Mesenchymal stem cell (in vitro differentiated cells and primary cell): ENCODE measurements around the gene ASTN2.

Experiments used
- DNase-seq: peaks from one replicate; pipeline ENCODE4 v3.0.0-alpha.2; 2013
- H2AFZ ChIP-seq: one replicate; pipeline ENCODE4 v1.6.1; 2013; ENCODE audit warnings: low read depth, mild to moderate bottlenecking, control low read depth, inconsistent platforms, low read length, moderate library complexity
- H2AK5ac ChIP-seq: 2 replicates; pipeline ENCODE4 v1.6.1; 2013; ENCODE audit warnings: low read length, moderate library complexity, mild to moderate bottlenecking, inconsistent platforms; ENCODE audit not compliant: severe bottlenecking
- H2BK120ac ChIP-seq: one replicate; pipeline ENCODE4 v1.6.1; 2013; ENCODE audit warnings: low read depth, mild to moderate bottlenecking, inconsistent platforms, low read length, moderate library complexity
- H2BK12ac ChIP-seq, 2 experiments: one replicate each; pipeline ENCODE4 v1.6.1; 2013; ENCODE audit warnings: inconsistent platforms in 2 of 2, low read length in 2 of 2, mild to moderate bottlenecking in 2 of 2, moderate library complexity in 2 of 2, control low read depth in 1 of 2
- H2BK15ac ChIP-seq: one replicate; pipeline ENCODE4 v1.6.1; 2013; ENCODE audit warnings: mild to moderate bottlenecking, low read depth, inconsistent platforms; ENCODE audit not compliant: poor library complexity, severe bottlenecking
- H2BK5ac ChIP-seq: 2 replicates; pipeline ENCODE4 v1.6.1; 2013; ENCODE audit warnings: low read depth, mild to moderate bottlenecking, low read length, control low read depth, inconsistent platforms; ENCODE audit not compliant: poor library complexity, severe bottlenecking
- H3K14ac ChIP-seq, 2 experiments: one replicate each; pipeline ENCODE4 v1.6.1; 2013; ENCODE audit warnings: inconsistent platforms in 2 of 2, low read length in 2 of 2, control low read depth in 1 of 2, mild to moderate bottlenecking in 1 of 2, moderate library complexity in 1 of 2
- H3K18ac ChIP-seq, 2 experiments: one replicate each; pipeline ENCODE4 v1.6.1; 2013; ENCODE audit warnings: inconsistent platforms in 2 of 2, low read length in 2 of 2, control low read depth in 1 of 2, low read depth in 1 of 2, mild to moderate bottlenecking in 1 of 2
- H3K23ac ChIP-seq, 2 experiments: one replicate each; pipeline ENCODE4 v1.6.1; 2013; ENCODE audit warnings: inconsistent platforms in 2 of 2, low read length in 2 of 2, mild to moderate bottlenecking in 2 of 2, moderate library complexity in 2 of 2, control low read depth in 1 of 2
- H3K27ac ChIP-seq: 2 replicates; pipeline ENCODE4 v1.5.1; 2013; ENCODE audit warnings: mild to moderate bottlenecking, moderate library complexity, low read length, control low read depth, inconsistent platforms; ENCODE audit not compliant: poor library complexity, severe bottlenecking
- H3K27me3 ChIP-seq, 2 experiments: 2 replicates each; pipeline versions ENCODE4 v1.6.1 to v1.7.0; 2013; ENCODE audit warnings: low read length in 2 of 2, mild to moderate bottlenecking in 2 of 2, moderate library complexity in 2 of 2, control low read depth in 1 of 2, inconsistent platforms in 1 of 2; ENCODE audit not compliant: control insufficient read depth in 1 of 2, insufficient read depth in 1 of 2
- H3K36me3 ChIP-seq, 2 experiments: 2 replicates each; pipeline versions ENCODE4 v1.6.1 to v1.7.0; 2013; ENCODE audit warnings: low read length in 2 of 2, control low read depth in 1 of 2, inconsistent platforms in 1 of 2, low read depth in 1 of 2, mild to moderate bottlenecking in 1 of 2; ENCODE audit not compliant: insufficient read depth in 2 of 2, control insufficient read depth in 1 of 2
- H3K4ac ChIP-seq, 2 experiments: one replicate each; pipeline ENCODE4 v1.6.1; 2013; ENCODE audit warnings: inconsistent platforms in 2 of 2, low read length in 2 of 2, mild to moderate bottlenecking in 2 of 2, moderate library complexity in 2 of 2, control low read depth in 1 of 2, low read depth in 1 of 2
- H3K4me1 ChIP-seq: 2 replicates; pipeline ENCODE4 v1.6.1; 2013; ENCODE audit warnings: low read depth, low read length, control low read depth; ENCODE audit not compliant: control insufficient read depth, insufficient read depth
- H3K4me2 ChIP-seq: 2 replicates; pipeline ENCODE4 v1.6.1; 2013; ENCODE audit warnings: low read length, mild to moderate bottlenecking, inconsistent platforms; ENCODE audit not compliant: poor library complexity, severe bottlenecking
- H3K4me3 ChIP-seq, 2 experiments: 2 replicates each; pipeline versions ENCODE4 v1.5.1 to v1.7.0; 2013; ENCODE audit warnings: low read length in 2 of 2, mild to moderate bottlenecking in 2 of 2, control low read depth in 1 of 2, low read depth in 1 of 2; ENCODE audit not compliant: insufficient read depth in 1 of 2
- H3K79me1 ChIP-seq: replicated peaks from 2 replicates; pipeline ENCODE4 v1.6.1; 2013; ENCODE audit warnings: mild to moderate bottlenecking, control low read depth, low read length, inconsistent platforms; ENCODE audit not compliant: poor library complexity, severe bottlenecking
- H3K9ac ChIP-seq: 2 replicates; pipeline ENCODE4 v1.7.0; 2013; ENCODE audit warnings: mild to moderate bottlenecking, low read length, moderate library complexity
- H3K9me3 ChIP-seq: 2 replicates; pipeline ENCODE4 v1.7.0; 2013; ENCODE audit warnings: mild to moderate bottlenecking, low read length; ENCODE audit not compliant: control insufficient read depth
- H4K8ac ChIP-seq: one replicate; pipeline ENCODE4 v1.6.1; 2013; ENCODE audit warnings: inconsistent platforms, mild to moderate bottlenecking, low read length, moderate library complexity
- H4K91ac ChIP-seq: one replicate; pipeline ENCODE4 v1.6.1; 2013; ENCODE audit warnings: mild to moderate bottlenecking, low read length, inconsistent platforms
- WGBS: methylation state at CpG from one replicate; pipeline ENCODE4 v1.1.7; 2013; ENCODE audit warnings: mixed read lengths; 5-methylcytosine and 5-hydroxymethylcytosine counted together

ASTN2 gene

GRCh38 chr9:116471944-116472506 lies 942.8 kb downstream of the ASTN2 start:
- Histone ChIP-seq H3K9me3 (no peaks in the 10 kb centered on the region), H3K79me1 (no peaks in the 10 kb centered on the region), H2BK12ac (peak overlapping the region in 1 of 2 experiments; percentile 15), H2BK5ac (no peak overlapping the region), H4K91ac (no peak overlapping the region), H2AFZ (no peak overlapping the region), H3K4me2 (no peak overlapping the region), H3K18ac (peak overlapping the region in 1 of 2 experiments; percentile 25), H3K4me1 (peaks cover 2% of the 10 kb centered on the region), H3K4ac (no peak overlapping the region), H2BK120ac (no peak overlapping the region), H3K9ac (no peak overlapping the region), H2AK5ac (peak overlapping the region; percentile 78), H4K8ac (no peak overlapping the region), H3K27me3 (no peaks in the 10 kb centered on the region), H2BK15ac (no peak overlapping the region), H3K4me3 (no peak overlapping the region), H3K36me3 (peaks cover 3 to 6% of the 10 kb centered on the region in 2 experiments), H3K27ac (peak overlapping the region; percentile 46), H3K23ac (no peak overlapping the region), H3K14ac (no peak overlapping the region)
- 71% methylated on average over 7 of the region's 7 CpGs for WGBS
- no peak for DNase-seq

DNA sequence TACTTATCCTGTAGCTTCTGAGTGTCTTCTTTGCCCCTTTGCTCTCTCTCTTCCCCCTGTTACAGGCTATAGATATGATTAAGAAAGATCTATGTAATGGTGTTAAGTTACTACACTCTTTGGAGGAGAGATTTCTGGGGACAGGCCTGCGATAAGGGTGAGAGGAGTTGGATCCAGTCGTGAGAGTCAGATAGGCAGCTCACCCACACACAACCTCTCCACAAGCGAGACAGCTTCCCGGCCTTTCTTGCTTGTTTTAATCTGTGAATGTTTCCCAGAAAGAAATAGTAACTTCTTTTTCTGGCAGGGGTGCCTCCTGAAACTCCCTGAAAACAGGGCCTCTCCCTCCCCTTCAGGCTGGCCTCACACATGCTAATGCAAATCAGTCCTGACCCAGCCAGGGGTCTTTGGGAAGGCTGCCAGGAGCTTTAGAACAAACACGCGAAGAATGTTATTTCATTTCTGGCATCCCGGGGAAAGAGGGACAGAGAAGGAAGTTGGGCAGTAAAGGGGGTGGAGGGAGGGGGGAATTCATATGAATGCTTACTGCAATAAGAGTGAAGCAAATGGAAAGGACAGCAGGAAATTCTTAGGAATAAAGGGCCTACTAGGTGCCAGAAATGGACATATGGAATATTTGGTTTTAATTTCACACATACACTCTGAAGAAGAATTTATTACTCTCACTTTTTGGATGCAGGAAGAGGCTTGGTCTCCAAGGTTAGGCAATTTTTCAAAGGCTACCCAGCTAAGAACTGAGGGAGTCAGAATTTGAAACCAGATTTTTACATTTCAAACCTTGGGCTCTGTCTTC lies 943.6 kb downstream of the ASTN2 start:
- no peak overlapping the region for H2AK5ac ChIP-seq
- H3K36me3 ChIP-seq: peaks cover 0 to 10% of the 10 kb centered on the region in 2 experiments
- H3K4me1 ChIP-seq: peaks cover 2% of the 10 kb centered on the region
- H3K23ac ChIP-seq: no peak overlapping the region
- no peak overlapping the region for H2AFZ ChIP-seq
- no peak overlapping the region for H3K4ac ChIP-seq
- H3K27me3 ChIP-seq: no peaks in the 10 kb centered on the region
- H2BK120ac ChIP-seq: no peak overlapping the region
- peak; percentile 47 for DNase-seq
- peak overlapping the region in 1 of 2 experiments; percentile 67 for H2BK12ac ChIP-seq
- peak overlapping the region; percentile 42 for H3K9ac ChIP-seq
- peak overlapping the region in 1 of 2 experiments; percentile 23 for H3K18ac ChIP-seq
- H3K9me3 ChIP-seq: no peaks in the 10 kb centered on the region
- H3K79me1 ChIP-seq: no peaks in the 10 kb centered on the region
- H2BK15ac ChIP-seq: no peak overlapping the region
- 5% methylated on average over 5 of the region's 7 CpGs for WGBS
- no peak overlapping the region for H3K14ac ChIP-seq
- H3K4me2 ChIP-seq: no peak overlapping the region
- peak overlapping the region in 1 of 2 experiments; percentile 9 for H3K4me3 ChIP-seq
- H4K8ac ChIP-seq: no peak overlapping the region
- H2BK5ac ChIP-seq: peak overlapping the region; percentile 33
- H3K27ac ChIP-seq: peak overlapping the region; percentile 93
- no peak overlapping the region for H4K91ac ChIP-seq

- Histone ChIP-seq H3K9ac (no peak overlapping the region), H3K36me3 (peaks cover 0 to 10% of the 10 kb centered on the region in 2 experiments), H3K14ac (no peak overlapping the region), H3K23ac (no peak overlapping the region), H3K79me1 (no peaks in the 10 kb centered on the region), H4K91ac (no peak overlapping the region), H2AFZ (no peak overlapping the region), H3K4me1 (peaks cover 2% of the 10 kb centered on the region), H3K9me3 (no peaks in the 10 kb centered on the region), H3K27ac (no peak overlapping the region), H2AK5ac (peak overlapping the region; percentile 94), H3K4me3 (no peak overlapping the region), H2BK12ac (no peak overlapping the region), H3K27me3 (no peaks in the 10 kb centered on the region), H2BK15ac (no peak overlapping the region), H3K4ac (no peak overlapping the region), H3K18ac (no peak overlapping the region), H3K4me2 (no peak overlapping the region), H2BK5ac (no peak overlapping the region), H4K8ac (no peak overlapping the region), H2BK120ac (no peak overlapping the region)
- no peak for DNase-seq
- WGBS: 90% methylated on average over 5 of the region's 8 CpGs
These were observed 945.9 kb downstream of the ASTN2 start for GRCh38 chr9:116468793-116469527.

DNA sequence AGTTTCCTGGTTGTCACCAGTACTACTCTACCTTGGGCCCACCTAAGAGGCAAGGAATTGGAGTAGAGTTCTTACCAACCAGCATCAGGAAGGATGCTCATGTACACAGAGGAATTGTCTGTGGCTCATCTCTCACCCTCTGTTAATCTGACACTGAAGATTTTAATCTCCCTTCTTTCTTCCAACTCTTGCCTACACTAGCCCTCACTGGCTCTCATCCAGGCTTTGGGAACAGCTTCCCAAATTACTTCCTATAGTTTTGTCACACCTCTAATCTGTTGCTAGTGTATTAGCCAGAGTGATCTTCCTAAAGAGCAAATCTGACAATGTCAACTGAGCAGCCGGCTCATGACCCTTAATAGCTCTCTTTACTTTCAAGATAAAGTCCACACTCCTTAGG lies 946.5 kb downstream of the ASTN2 start:
- H3K27ac ChIP-seq: no peak overlapping the region
- no peaks in the 10 kb centered on the region for H3K27me3 ChIP-seq
- no peak overlapping the region for H2BK12ac ChIP-seq
- 67% methylated on average over 1 of the region's 1 CpG for WGBS
- H4K8ac ChIP-seq: no peak overlapping the region
- H2BK120ac ChIP-seq: no peak overlapping the region
- H3K14ac ChIP-seq: no peak overlapping the region
- H2BK15ac ChIP-seq: no peak overlapping the region
- H2AK5ac ChIP-seq: no peak overlapping the region
- no peak overlapping the region for H3K18ac ChIP-seq
- H3K4ac ChIP-seq: no peak overlapping the region
- H3K4me1 ChIP-seq: peaks cover 2% of the 10 kb centered on the region
- no peak overlapping the region for H3K9ac ChIP-seq
- H3K79me1 ChIP-seq: no peaks in the 10 kb centered on the region
- no peak overlapping the region for H2BK5ac ChIP-seq
- no peak overlapping the region for H3K4me2 ChIP-seq
- no peak overlapping the region for H3K4me3 ChIP-seq
- no peak for DNase-seq
- no peak overlapping the region for H4K91ac ChIP-seq
- no peak overlapping the region for H2AFZ ChIP-seq
- no peak overlapping the region for H3K23ac ChIP-seq
- H3K36me3 ChIP-seq: peaks cover 0 to 10% of the 10 kb centered on the region in 2 experiments
- no peaks in the 10 kb centered on the region for H3K9me3 ChIP-seq
